RWPE1 (cell line): ENCODE results near the gene TSPAN13.

Source experiments
- CTCF ChIA-PET: fragments of 350-600 bp; sonication (Branson Sonifier 250); formaldehyde crosslinking; extraction: SDS; loops from one replicate; lab custom pipeline; 2021; lab: Yijun Ruan, JAX
- POLR2A ChIA-PET: fragments of 400-600 bp; formaldehyde crosslinking; extraction: SDS; loops from one replicate; lab custom pipeline; 2020; ENCODE audit warnings: antibody characterized with exemption; ENCODE audit not compliant: low non-redundant PET; lab: Yijun Ruan, JAX
- DNase-seq: peaks from one replicate; pipeline ENCODE4 v3.0.0; 2012; ENCODE audit warnings: low spot score
- H3K27ac ChIP-seq: fragments of 450-650 bp; 2 replicates; pipeline ENCODE4 v1.5.1; 2017
- CTCF ChIP-seq: fragments of 450-650 bp; conservative IDR thresholded peaks from 2 replicates; pipeline ENCODE4 v1.5.1; 2017; ENCODE audit warnings: low read depth, mild to moderate bottlenecking

TSPAN13 gene

GRCh38 chr7:16715928-16716327 lies 37.6 kb upstream of the TSPAN13 start:
- no peak for TF ChIP-seq CTCF
- ChIA-PET POLR2A (interaction anchor here (0.7 kb wide), 1 partner anchor 55 kb away, joined by 4 read pairs; no protein-coding TSS in a partner anchor), CTCF (no interaction called here)
- no peak overlapping the region for H3K27ac ChIP-seq
- no peak for DNase-seq

GRCh38 chr7:16718111-16718656 lies 35.4 kb upstream of the TSPAN13 start:
- CTCF ChIA-PET, result no interaction called here
- DNase-seq, result no peak
- POLR2A ChIA-PET, result no interaction called here
- TF ChIP-seq CTCF, result no peak
- H3K27ac ChIP-seq, result no peak overlapping the region

- DNase-seq, result no peak
- ChIA-PET POLR2A (no interaction called here), CTCF (interaction anchor here (0.6 kb wide), 1 partner anchor 56 kb away, joined by 3 read pairs; no protein-coding TSS in a partner anchor)
- no peak overlapping the region for H3K27ac ChIP-seq
- no peak for TF ChIP-seq CTCF
These were observed 33.9 kb upstream of the TSPAN13 start for GRCh38 chr7:16719699-16720098.

GRCh38 chr7:16721541-16721940 lies 32.0 kb upstream of the TSPAN13 start:
- H3K27ac ChIP-seq, result no peak overlapping the region
- ChIA-PET CTCF (no interaction called here), POLR2A (no interaction called here)
- no peak for TF ChIP-seq CTCF
- DNase-seq, result no peak

GRCh38 chr7:16724344-16724743 lies 29.2 kb upstream of the TSPAN13 start:
- DNase-seq, result no peak
- ChIA-PET CTCF (no interaction called here), POLR2A (no interaction called here)
- no peak for TF ChIP-seq CTCF
- H3K27ac ChIP-seq, result no peak overlapping the region

GRCh38 chr7:16726189-16726588 lies 27.4 kb upstream of the TSPAN13 start:
- H3K27ac ChIP-seq, result no peak overlapping the region
- CTCF ChIA-PET, result no interaction called here
- no peak for TF ChIP-seq CTCF
- POLR2A ChIA-PET, result no interaction called here
- DNase-seq, result no peak
